ENCODE results near the gene RAET1G.
"Not testable (repeated sequence)": the region's sequence is repeated elsewhere in the genome, so short reads cannot be mapped to it uniquely, and the experiment has no call there.

RAET1G gene

DNA sequence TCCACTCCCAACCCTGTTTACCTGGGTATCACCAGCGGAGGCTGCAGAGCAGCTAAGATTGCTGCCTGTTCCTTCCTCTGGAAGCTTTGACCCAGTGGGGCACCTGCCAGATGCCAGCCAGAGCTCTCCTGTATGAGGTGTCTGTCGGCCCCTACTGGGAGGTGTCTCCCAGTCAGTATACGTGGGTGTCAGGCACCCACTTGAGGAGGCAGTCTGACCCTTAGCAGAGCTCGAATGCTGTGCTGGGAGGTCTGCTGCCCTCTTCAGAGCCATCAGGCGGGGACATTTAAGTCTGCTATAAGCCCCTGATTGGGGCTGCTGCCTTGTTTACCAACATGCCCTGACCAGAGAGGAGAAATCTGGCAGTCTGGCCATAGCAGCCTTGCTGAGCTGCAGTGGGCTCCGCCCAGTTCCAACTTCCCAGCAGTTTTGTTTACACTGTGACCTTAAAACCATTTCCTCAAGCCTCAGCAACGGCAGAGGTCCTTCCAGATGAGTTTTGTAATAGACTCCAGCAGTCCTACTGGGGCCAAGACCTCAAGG lies 27.8 kb downstream of the RAET1G start:
- TF ChIP-seq, protein P1, sequence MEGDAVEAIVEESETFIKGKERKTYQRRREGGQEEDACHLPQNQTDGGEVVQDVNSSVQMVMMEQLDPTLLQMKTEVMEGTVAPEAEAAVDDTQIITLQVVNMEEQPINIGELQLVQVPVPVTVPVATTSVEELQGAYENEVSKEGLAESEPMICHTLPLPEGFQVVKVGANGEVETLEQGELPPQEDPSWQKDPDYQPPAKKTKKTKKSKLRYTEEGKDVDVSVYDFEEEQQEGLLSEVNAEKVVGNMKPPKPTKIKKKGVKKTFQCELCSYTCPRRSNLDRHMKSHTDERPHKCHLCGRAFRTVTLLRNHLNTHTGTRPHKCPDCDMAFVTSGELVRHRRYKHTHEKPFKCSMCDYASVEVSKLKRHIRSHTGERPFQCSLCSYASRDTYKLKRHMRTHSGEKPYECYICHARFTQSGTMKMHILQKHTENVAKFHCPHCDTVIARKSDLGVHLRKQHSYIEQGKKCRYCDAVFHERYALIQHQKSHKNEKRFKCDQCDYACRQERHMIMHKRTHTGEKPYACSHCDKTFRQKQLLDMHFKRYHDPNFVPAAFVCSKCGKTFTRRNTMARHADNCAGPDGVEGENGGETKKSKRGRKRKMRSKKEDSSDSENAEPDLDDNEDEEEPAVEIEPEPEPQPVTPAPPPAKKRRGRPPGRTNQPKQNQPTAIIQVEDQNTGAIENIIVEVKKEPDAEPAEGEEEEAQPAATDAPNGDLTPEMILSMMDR (IDR thresholded peaks at IDR 0.05) = no peak
- no peak for DNase-seq
- Mint-ChIP-seq H3K27me3 (ENCODE audit: low read depth, poor library complexity) (peaks cover 76% of the 10 kb centered on the region), H3K36me3 (ENCODE audit: low read depth) (no peaks in the 10 kb centered on the region), H3K9me3 (no peaks in the 10 kb centered on the region), H3K27ac (no peak overlapping the region), H3K4me3 (no peak overlapping the region), H3K4me1 (peaks cover 7% of the 10 kb centered on the region)

DNA sequence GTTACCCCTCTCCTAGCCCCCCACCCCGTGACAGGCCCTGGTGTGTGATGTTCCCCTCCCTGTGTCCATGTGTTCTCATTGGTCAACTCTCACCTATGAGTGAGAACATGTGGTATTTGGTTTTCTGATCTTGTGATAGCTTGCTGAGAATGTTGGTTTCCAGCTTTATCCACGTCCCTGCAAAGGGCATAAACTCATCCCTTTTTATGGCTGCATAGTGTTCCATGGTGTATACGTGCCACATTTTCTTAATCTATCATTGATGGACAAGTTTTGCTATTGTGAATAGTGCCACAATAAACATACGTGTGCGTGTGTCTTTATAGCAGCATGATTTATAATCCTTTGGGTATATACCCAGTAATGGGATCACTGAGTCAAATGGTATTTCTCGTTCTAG lies 31.1 kb downstream of the RAET1G start:
- not testable (repeated sequence) for H3K27ac Mint-ChIP-seq; H3K9me3 Mint-ChIP-seq; DNase-seq; H3K36me3 Mint-ChIP-seq (ENCODE audit: low read depth); H3K4me3 Mint-ChIP-seq
- H3K27me3 Mint-ChIP-seq (ENCODE audit: low read depth, poor library complexity) = peaks cover 79% of the 10 kb centered on the region
- peaks cover 11% of the 10 kb centered on the region for H3K4me1 Mint-ChIP-seq

DNA sequence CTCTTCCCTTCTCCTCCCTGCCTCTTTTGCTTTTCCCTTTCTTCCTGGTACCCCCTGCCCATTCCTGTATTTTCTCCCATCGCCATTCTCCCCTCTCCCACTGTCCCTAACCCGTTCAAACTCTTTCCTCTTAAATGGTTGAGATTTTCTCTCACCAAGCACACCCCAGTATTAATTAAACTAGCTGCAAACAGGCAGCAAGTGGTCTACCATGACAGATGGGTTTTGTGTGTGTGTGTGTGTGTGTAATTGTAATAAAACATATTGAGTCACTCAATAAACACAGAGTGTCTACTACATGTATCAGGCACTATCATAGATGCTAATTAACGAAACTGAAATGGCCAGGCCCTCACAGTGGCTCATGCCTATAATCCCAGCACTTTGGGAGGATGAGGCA lies 31.7 kb downstream of the RAET1G start:
- no peak overlapping the region for H3K27ac Mint-ChIP-seq
- H3K27me3 Mint-ChIP-seq (ENCODE audit: low read depth, poor library complexity) = peaks cover 79% of the 10 kb centered on the region
- TF ChIP-seq, protein P1 (IDR thresholded peaks at IDR 0.05) = no peak
- H3K9me3 Mint-ChIP-seq = no peaks in the 10 kb centered on the region
- peaks cover 11% of the 10 kb centered on the region for H3K4me1 Mint-ChIP-seq
- DNase-seq = no peak
- no peaks in the 10 kb centered on the region for H3K36me3 Mint-ChIP-seq (ENCODE audit: low read depth)
- no peak overlapping the region for H3K4me3 Mint-ChIP-seq

DNA sequence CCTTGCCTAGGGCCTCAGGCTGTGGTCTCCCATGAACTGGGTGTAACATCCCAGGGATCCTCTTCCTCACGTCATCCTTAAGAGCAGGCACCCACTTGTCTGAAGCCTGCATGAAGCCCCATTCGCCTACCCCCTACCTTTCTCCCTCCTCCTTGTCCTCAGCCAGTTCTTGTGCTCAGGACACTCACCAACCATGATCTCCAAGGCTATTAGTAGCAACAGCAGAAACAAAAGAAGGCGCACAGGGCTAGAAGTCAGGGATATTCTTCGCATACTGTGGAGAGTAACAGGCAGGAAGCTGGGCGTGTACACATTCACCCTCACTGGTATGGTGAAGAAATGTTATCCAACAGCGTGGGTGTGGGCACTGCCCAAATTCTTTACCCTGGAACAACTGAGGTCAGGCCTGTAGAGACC lies 32.3 kb downstream of the RAET1G start:
- DNase-seq = no peak
- Mint-ChIP-seq H3K9me3 (no peaks in the 10 kb centered on the region), H3K27me3 (ENCODE audit: low read depth, poor library complexity) (peaks cover 78% of the 10 kb centered on the region), H3K4me3 (no peak overlapping the region), H3K4me1 (peaks cover 9% of the 10 kb centered on the region), H3K36me3 (ENCODE audit: low read depth) (no peaks in the 10 kb centered on the region), H3K27ac (no peak overlapping the region)
- TF ChIP-seq, protein P1 (IDR thresholded peaks at IDR 0.05) = no peak

DNA sequence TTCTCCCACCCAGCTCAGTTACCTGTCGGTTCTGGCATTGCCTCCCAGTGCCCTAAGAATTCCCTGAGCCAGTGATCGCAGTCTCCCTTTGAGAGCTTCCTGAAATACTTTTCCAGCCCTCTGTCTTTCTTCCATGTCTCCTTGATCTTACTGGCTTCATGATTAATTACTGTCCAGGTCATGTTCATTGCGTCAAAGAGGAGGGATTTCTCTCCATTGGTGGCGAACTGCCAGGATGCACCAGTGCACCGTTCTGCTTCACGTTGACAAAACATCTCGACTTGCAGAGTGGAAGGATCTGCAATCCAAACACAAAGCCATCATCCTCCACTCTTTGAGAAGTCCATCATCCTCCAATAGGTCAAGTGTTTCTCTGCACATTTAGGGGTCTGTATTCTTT lies 33.6 kb downstream of the RAET1G start:
- Mint-ChIP-seq H3K4me1 (peaks cover 4% of the 10 kb centered on the region), H3K9me3 (no peaks in the 10 kb centered on the region), H3K27me3 (ENCODE audit: low read depth, poor library complexity) (peaks cover 81% of the 10 kb centered on the region), H3K27ac (no peak overlapping the region), H3K36me3 (ENCODE audit: low read depth) (no peaks in the 10 kb centered on the region), H3K4me3 (no peak overlapping the region)
- TF ChIP-seq, protein P1 (IDR thresholded peaks at IDR 0.05) = no peak
- no peak for DNase-seq

DNA sequence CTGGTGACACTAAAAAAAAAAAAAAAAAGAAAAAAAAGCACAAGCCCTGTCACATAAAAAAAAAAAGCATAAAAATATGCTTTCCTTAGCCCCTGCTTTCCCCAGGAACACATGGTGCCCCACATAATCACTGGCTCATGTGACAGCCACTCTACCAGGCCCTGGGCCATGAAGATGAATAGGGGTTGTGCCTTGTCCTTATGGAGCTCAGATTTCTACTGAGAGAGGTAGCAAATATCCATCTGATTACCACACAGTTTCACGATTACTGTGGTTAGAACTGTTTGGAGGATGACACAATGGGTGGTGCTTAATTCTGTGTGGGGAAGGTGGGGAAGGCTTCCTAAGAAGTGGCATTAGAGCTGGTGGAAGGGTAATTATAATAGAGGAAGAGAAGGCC lies 34.3 kb downstream of the RAET1G start:
- Mint-ChIP-seq H3K4me1 (peaks cover 4% of the 10 kb centered on the region), H3K27ac (no peak overlapping the region), H3K9me3 (no peaks in the 10 kb centered on the region), H3K36me3 (ENCODE audit: low read depth) (no peaks in the 10 kb centered on the region), H3K27me3 (ENCODE audit: low read depth, poor library complexity) (peaks cover 81% of the 10 kb centered on the region), H3K4me3 (no peak overlapping the region)
- TF ChIP-seq, protein P1 (IDR thresholded peaks at IDR 0.05) = no peak
- no peak for DNase-seq

All from nephron progenitor cell (in vitro differentiated cells).